HCEC 1CT (cell line): ENCODE measurements around the gene ZNF22.

ENCODE experiments used
- DNase-seq: peaks from one replicate; pipeline ENCODE4 v3.0.0-alpha.2; 2017

Gene ZNF22

DNA sequence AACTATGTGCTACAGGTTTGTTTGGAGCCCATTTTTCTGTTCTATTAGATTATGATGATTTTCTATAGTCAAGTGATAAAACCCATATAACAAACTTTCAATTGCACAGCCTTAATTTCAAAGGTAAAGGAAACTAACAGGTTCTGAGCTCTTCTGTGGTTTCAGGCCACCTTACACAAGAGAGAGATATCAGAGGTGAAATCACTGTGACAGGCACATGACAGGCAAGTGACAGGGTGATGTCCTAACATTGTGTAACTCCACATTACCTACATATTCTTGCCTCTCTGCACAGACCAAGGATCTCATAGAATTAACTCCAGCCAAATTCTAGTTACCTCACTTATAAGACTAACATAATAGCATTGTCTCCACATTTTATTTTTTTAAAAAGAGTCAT is 35.0 kb downstream of the ZNF22 start:
- no peak for DNase-seq

DNA sequence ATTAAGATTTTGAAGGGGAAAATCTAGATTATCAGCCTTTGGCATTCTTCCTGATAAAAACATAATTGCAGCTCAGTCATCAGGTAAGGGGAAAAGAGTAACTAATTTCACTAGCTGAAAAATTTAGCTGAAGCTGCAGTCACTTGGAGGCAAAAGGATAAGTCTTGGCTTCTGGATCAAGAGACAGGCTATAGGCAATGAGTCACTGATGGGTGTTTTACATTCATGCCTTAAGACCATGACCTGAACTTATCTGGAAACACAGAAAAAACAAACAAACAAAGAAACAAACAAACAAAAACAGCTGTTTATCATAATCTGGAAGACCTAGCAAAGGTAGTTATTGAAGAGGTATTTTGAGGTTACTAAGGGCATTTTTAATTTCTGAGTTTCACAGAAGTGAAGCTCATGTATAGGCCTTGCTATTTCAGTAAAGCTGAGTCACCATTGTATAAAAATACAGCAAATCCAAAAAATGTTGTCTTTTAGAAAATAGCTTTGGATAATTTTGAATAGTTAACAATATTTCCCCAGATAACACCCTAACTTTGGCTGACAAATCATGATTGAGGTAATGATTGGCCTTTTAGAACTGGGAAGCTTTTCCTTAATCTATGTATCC is 40.3 kb downstream of the ZNF22 start:
- peak; percentile 35 for DNase-seq

- no peak for DNase-seq
Measured at GRCh38 chr10:45044290-45044689, 43.6 kb downstream of the ZNF22 start.

DNA sequence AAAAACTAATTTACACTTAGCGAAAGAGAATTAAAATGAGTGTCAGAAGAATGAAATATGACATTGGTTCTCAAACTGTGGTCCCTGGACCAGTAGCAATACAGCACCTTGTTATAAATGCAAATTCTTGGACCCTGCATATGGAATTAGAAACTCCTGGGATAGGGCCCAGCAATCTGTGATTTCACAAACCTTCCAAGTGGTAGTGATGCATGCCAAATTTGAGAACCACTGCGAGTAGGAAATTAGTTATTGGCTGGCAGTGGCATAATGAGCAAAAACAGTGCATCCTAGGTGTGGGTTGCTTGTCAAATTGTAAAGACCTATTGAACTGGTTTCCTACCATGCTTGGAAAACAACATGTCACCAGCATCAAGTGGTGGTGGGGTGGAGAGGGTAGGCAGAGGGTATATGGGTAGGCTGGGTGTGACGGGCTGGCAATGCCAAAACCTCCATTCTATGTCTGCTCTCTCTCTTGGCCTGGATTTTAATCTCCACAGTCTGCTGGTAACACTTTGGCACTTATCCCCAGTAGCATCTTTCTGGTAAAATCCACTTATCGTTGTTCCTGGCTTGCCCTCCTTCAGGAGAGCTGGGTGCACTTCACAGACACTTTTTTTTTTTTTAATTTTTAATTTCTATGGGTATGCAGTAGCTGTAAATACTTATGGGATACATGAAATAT is 50.0 kb downstream of the ZNF22 start:
- DNase-seq, result no peak

DNA sequence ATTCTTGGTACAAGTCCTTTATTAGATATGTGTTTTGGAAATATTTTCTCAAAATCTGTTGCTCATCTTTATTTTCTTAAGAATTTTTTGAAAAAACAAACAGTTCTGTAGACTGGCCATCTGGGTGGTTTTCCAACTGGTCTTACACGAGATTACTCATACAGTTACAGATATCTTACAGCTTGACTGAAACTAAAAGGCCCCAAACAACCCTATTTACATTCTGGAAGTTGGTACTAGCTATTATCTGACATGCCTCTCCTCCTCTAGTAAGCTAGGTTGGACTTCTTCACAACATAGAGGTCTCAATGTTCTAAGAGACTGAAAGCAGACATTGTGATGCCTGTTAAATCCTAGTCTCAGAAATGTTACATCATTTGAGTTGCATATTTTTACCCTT is 52.0 kb downstream of the ZNF22 start:
- DNase-seq, result peak; percentile 60

- peak; percentile 35 for DNase-seq
Measured at GRCh38 chr10:45053569-45054100, 52.9 kb downstream of the ZNF22 start.
